ENCODE measurements around the gene GOLGA5.

DNA sequence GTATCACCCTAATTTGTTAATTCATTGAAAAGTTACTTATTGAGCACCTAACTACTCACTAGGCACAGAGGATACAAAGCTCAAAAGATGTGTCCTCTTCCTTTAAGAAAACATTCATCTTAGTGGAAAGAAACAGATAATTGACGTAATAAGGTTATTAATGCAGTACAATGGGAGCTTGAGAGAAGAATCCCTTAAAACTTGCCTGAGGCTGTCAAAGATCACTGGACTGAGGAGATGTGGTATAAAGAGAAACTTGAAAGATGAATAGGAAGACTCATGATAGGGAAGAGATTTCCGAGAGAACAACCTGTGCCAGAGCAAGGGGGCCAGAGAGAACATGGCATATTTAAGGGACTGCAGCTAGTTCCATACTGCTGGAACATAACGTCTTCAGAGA is 19.1 kb downstream of the GOLGA5 start:
- no peak for TF ChIP-seq POLR2AphosphoS5 (IDR thresholded peaks at IDR 0.05; ENCODE audit: low read depth, low read length)
- no peak for TF ChIP-seq HDAC2 (IDR thresholded peaks at IDR 0.05; ENCODE audit: borderline replicate concordance in 1 of 2, low read depth in 2 of 2, low read length in 2 of 2)
- TF ChIP-seq POLR2A (IDR thresholded peaks at IDR 0.05; ENCODE audit: control extremely low read depth in 1 of 2, low read depth in 2 of 2, low read length in 2 of 2): no peak
- TF ChIP-seq SP1 (IDR thresholded peaks at IDR 0.05; ENCODE audit: low read depth, low read length): no peak
- no peak for TF ChIP-seq SIN3A (conservative IDR thresholded peaks at IDR 0.05 in 1 of 2, IDR thresholded peaks at IDR 0.05 in 1 of 2; ENCODE audit: low read depth in 1 of 2, low read length in 2 of 2)
- no peak for TF ChIP-seq SP2 (IDR thresholded peaks at IDR 0.05; ENCODE audit: low read length)
- TF ChIP-seq, protein P1, sequence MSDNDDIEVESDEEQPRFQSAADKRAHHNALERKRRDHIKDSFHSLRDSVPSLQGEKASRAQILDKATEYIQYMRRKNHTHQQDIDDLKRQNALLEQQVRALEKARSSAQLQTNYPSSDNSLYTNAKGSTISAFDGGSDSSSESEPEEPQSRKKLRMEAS (IDR thresholded peaks at IDR 0.05): no peak
